HG03442 (cell line): Measurements from ENCODE around the gene KRT31.
"Not testable (repeated sequence)": the region's sequence is repeated elsewhere in the genome, so short reads cannot be mapped to it uniquely, and the experiment has no call there.

ENCODE experiments used
- ATAC-seq: cut with Tn5 transposase; IDR thresholded peaks from one replicate; pipeline ENCODE4 v1.9.1; 2021; ENCODE audit warnings: mild to moderate bottlenecking, moderate library complexity; ENCODE audit not compliant: unreplicated experiment

The KRT31 gene

DNA sequence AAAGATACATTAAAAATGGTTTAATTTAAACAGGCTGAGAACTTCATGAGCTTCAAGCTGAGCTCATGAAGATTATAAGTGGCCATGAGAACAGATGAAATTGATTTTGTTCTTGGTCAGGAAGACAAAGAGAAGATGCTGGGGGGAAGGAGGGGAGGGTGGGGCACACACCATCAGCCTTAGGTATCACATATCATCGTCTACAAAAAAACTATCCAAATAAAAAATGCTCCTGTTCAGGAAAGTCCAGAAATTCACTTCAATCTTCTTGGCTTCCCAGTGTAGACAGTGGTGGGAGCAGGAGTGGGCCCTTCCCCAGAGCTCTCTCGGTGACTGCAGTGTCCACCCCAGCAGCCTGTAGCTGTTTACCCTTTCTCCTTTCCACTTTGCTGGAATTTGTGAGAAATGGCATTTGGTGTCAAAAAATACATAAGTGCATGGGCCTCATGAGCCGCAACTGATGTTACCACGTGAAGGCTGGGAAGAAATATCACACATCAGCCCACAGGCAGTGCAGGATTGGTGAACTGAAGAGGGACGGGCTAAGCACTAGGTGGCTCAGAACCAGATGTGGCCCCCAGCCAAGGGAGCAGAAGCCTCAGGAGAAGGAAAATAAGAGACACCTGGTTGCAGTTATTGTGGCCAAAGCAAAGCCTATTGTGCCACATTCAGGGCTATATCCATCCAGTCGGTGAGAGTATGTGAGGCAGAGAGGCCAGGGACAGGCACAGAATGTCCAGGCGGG, 20.9 kb upstream of the KRT31 start:
- no peak for ATAC-seq

DNA sequence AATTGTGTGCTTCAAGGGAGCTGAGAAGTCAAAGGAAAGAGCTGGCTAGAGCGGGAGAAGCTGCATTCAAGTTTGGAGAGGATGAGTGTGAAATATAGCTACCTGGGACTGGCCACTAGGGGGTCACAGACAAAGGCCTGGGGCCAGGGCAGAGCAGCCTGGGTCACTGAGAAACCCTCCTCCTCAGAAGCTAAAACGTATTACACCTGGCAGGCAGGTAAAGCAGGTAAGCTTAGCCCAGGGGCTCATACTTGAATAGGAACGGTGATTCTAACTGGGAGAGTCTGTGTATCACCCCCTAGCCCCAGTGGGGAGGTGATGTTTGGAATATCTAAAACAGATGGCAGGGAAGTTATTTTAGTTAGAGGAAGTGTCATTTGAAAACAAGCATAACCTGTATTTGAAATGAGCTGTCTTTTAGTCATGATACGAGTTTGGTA, 20.2 kb upstream of the KRT31 start:
- no peak for ATAC-seq

GRCh38 chr17:41417127-41417526, 19.7 kb upstream of the KRT31 start:
- ATAC-seq, result no peak

DNA sequence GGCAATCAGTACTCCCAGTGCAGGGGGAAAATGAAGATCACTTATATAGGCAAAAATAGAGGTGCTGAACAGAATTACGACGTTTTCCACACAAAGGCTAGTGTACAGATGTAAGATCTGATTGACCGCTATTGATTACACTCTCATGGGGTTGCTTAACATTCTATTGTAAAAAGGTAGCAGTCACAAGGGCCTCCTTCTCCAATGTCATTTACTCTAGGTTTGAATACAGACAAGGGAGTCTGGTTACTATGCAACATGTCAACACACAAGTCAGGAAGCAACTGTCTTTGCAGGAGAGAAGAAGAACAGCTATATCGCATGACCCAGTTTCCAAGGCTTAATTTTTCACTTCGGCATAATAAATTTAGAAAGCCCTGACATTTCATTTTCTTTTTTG, 19.1 kb upstream of the KRT31 start:
- ATAC-seq, result no peak

GRCh38 chr17:41415833-41416335, 18.5 kb upstream of the KRT31 start:
- ATAC-seq, result no peak

DNA sequence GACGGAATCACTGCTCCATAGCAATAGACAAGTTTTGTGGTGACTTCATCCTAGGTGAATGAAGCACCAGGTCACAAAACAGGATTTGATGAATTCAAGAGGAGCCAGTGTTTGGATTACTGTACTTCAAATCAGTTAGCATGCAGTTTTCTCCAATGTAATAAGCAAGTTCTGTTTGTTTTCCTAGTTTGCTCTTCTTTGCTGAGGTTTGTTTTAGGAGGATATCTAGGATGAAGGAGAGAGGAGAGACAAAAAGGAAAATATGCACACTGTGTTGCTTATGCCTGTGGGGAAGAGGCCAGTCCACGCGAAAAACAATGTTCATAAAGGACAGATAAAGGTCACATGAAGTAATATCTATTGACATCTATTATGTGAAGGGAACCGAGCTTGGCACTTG, 18.0 kb upstream of the KRT31 start:
- ATAC-seq, result no peak

DNA sequence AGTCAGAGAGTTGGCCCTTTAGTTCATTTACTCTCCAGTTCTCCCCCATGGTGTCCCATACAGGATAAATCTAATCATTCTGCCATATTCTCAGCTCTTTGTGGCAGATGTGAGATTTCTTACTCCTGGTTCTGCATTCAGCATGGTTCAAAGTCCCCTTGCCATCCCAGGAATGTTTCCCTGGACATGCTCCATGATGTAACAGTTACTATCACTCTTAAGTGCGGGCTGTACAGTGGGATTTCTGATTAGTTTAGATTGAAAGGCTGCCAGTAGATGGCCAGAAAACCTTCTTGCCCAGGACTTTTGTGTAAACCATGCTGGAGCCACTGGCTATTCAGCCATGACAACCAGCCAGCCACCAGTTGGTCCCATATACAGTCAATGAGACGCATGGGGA, 16.6 kb upstream of the KRT31 start:
- ATAC-seq, result no peak

- ATAC-seq, result no peak
Observed at GRCh38 chr17:41413353-41413957, 16.0 kb upstream of the KRT31 start.

DNA sequence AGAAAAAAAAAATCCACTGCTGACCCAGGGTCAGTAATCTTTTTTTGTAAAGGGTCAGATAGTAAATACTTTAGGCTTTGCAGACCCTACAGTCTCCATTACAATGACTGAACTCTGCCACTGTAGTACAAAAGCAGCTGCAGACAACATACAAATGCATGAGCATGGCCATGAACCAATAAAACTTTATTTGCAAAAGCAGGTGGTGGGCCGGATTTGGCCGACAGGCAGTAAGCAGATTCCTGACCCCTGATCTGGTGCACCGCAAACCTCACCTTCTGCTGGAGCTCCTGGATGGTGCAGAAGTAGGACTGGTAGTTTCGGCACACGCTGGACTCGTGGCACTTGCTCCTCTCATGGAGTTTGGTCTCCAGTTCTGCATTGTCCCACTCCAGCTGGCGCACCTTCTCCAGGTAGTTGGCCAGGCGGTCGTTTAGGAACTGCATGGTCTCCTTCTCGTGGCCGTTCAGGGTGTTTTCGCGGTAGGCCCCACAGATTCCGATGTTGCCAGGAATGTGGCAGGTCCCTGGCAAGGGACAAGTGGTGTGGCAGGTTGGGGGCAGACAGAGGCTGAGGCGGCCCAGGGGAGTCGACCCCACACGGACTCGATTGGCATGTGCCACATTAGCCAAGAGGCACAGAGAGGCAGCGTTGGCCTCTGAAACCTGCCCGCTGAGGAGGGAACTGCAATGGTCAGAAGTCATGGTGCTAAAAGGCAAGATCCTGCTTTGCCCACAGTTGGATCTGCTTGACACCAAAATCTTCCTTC, 13.8 kb upstream of the KRT31 start:
- no peak for ATAC-seq

DNA sequence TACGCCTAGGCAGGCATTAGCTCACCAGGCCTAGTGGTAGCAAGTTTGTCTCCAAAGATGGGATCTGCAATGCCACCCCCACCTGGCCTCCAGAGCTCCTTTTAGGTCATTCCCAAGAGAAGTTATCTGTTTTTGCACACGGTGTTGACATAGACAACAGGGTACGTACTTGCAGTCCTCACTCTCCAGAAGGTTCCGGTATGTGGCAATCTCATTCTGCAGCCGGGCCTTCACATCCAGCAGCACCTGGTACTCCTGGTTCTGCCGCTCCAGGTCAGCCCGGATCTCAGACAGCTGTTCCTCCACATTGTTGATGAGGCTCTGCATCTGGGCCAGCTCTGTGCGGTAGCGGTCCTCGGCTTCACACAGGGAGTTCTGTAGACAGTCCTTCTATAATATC, 9.8 kb upstream of the KRT31 start:
- ATAC-seq, result no peak

GRCh38 chr17:41406205-41406604, 8.8 kb upstream of the KRT31 start:
- ATAC-seq, result no peak

DNA sequence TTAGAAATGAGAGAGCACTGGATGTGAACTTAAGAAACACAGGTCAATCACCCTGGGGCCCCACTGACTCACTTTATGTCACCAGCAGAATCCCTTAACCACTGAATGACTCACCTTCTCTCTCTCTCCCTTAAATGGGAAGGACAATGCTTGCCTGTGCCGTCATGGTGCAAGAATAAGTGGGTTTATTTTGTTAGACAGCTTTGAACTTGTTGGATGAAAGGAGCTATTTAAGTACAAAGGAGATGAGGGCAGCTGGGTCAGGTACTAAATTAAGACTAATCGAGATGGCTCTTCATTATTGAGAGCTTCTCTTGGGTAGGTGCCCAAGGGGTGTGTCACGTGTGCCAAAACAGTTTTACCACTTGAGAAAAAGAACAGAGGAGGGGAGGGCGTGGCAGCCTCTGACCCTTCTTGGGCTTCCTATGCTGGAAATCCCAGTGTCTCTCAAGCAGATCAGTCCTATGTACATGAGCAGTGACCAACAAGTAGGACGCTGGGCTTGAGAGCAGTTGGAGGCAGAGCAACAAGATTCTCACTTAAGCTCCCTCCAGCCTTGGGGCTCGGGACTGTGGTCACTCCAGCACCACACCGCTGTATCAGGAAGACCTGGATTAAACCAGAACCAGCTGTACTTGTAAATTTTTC, 6.7 kb upstream of the KRT31 start:
- no peak for ATAC-seq

GRCh38 chr17:41403404-41404023, 6.1 kb upstream of the KRT31 start:
- no peak for ATAC-seq

GRCh38 chr17:41402161-41402560, 4.8 kb upstream of the KRT31 start:
- no peak for ATAC-seq

GRCh38 chr17:41396340-41396739, 1.1 kb downstream of the KRT31 start:
- no peak for ATAC-seq

DNA sequence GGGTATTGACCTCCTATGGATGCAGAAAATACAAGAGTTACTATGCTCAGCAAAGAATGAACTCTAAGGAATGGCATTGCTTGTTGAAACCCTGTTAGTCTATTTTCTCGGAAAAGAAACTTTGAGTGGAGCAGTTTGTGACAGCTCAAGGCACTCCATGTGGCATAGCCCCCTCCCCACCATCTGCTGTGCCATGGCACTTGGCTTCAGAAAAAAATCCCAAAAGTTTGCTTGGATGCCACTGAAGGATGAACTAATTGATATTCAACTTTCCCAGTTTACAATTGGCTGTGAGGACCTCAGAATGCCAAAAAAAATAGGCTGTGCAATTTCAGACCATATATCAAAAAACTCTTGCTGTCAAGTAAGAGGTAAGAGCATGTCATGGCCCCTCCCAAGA, 1.8 kb downstream of the KRT31 start:
- no peak for ATAC-seq

- not testable (repeated sequence) for ATAC-seq
Observed at GRCh38 chr17:41395044-41395443, 2.4 kb downstream of the KRT31 start.

DNA sequence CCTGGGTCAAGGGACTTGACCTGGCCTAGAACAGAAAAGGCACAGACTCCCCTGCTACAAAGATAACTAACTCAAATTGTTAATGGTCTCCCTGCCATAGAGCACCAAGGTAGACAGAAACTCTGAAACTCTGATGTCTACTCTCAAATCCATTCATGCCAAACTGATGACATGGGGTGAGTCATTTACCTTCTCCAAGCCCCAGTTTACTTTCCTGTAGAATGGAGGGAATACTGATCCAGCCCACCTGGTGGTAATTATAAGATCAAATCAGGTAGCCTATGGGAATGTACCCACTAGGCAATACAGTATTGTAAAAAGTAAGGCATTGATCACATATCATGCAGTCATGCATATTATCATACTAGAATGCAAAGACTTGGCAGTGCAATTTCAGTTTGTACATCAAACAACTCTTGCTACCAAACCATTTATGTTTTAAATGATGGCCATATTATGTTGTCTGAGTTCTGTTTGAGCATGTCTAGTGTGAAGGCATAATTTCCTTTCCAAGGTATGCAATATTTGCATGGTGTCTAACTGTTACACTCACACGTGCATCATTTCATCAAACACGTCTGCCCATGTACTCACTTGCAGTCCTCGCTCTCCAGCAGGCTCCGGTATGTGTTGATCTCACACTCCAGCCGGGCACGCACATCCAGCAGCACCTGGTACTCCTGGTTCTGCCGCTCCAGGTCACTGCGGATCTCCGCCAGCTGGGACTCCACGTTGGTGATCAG, 3.0 kb downstream of the KRT31 start:
- ATAC-seq, result no peak

DNA sequence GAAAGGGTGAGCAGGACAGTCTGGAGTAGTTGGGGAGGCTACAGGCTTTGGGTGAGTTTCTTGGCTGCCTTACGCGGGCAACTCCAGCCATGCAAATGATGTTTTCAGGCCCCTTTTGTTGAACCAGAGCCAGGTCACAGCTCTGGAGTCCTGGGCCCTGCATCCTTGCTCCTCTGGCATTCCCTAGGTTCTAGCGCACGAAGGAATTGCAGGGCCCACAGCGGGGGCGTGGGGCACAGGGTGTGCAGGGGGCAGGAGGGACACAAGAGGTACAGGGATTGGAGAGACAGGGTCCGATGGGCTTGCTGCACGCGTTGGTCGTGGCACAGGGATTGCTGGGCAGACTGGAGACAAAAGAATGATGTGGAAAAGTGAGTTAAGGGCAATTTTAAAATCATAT, 3.6 kb downstream of the KRT31 start:
- no peak for ATAC-seq

DNA sequence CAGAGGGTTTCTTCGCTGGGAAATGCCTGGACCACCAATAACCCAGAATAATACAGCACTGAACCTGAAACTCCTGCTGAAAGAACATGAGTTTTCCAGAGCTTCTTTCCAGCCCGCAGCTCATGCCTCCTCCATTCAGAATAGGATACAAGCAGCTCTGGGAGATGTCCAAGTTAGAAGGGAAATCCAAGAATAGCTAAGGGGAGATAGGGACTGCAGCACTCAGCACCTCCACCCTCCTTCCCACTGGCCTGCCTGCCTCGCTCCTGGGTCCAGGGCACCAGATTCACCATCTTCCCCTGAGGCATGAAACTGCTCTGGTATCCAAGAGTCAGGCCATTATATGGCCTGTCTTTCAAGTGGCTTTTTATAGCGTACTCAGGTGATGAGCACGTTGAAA, 4.1 kb downstream of the KRT31 start:
- no peak for ATAC-seq
